Measurements from ENCODE around the gene ETNK2. TPM values are rescaled to one million over a fixed set of nuclear protein-coding genes. Genes with fewer than 3 reads are reported as not detected.

ETNK2 gene
- total RNA-seq, 2 donors from 2014 or later, result 16.7 to 24.4 TPM

DNA sequence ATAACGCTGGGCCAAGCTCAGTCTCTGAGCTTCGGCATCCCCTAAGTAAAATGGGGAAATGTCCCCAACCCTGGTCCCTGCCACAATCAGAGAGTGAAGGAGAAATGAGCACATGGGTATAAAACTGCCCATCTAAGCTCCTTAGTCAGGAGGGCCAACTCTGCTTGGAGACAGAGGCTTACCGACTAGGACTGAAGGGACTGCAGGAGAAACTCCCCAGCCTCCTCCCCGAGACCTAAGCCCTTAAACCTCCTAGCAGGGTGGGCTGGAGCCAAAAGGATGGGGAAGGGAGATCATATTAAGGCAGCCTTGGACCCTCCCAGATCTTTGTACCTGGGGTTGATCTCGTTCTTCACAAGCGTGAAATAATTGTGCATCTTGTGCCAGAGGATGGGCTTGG is 5.5 kb downstream of the ETNK2 start:
- H3K36me3 ChIP-seq (ENCODE audit: control insufficient read depth, insufficient read depth, low read length), result no peaks in the 10 kb centered on the region
- Mint-ChIP-seq H3K36me3 (ENCODE audit: low read depth) (no peaks in the 10 kb centered on the region), H3K4me3 (no peak overlapping the region), H3K9me3 (no peaks in the 10 kb centered on the region), H3K4me1 (peaks cover 18% of the 10 kb centered on the region), H3K27me3 (ENCODE audit: insufficient read depth) (peaks cover 21% of the 10 kb centered on the region), H3K27ac (no peak overlapping the region)
- no peaks in the 10 kb centered on the region for H3K4me1 ChIP-seq (ENCODE audit: control insufficient read depth, insufficient read depth, low read length)
- H3K9ac ChIP-seq (ENCODE audit: extremely low read depth, low read length, poor library complexity, severe bottlenecking), result no peak overlapping the region
- H3K27ac ChIP-seq (ENCODE audit: low read depth, low read length), result no peak overlapping the region
- WGBS, 2 experiments (ENCODE audit: insufficient coverage in 1 of 2, insufficient read length in 1 of 2), result 95 to 96% methylated on average over 4 to 6 of the region's 6 CpGs
- no peak for DNase-seq
- no peaks in the 10 kb centered on the region for H3K9me3 ChIP-seq (ENCODE audit: control insufficient read depth, low read length)
- peaks cover 34% of the 10 kb centered on the region for H3K27me3 ChIP-seq (ENCODE audit: control insufficient read depth, insufficient read depth, low read length, poor library complexity, severe bottlenecking)
- TF ChIP-seq, protein P1, sequence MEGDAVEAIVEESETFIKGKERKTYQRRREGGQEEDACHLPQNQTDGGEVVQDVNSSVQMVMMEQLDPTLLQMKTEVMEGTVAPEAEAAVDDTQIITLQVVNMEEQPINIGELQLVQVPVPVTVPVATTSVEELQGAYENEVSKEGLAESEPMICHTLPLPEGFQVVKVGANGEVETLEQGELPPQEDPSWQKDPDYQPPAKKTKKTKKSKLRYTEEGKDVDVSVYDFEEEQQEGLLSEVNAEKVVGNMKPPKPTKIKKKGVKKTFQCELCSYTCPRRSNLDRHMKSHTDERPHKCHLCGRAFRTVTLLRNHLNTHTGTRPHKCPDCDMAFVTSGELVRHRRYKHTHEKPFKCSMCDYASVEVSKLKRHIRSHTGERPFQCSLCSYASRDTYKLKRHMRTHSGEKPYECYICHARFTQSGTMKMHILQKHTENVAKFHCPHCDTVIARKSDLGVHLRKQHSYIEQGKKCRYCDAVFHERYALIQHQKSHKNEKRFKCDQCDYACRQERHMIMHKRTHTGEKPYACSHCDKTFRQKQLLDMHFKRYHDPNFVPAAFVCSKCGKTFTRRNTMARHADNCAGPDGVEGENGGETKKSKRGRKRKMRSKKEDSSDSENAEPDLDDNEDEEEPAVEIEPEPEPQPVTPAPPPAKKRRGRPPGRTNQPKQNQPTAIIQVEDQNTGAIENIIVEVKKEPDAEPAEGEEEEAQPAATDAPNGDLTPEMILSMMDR (conservative IDR thresholded peaks at IDR 0.05), result no peak
- H3K4me3 ChIP-seq (ENCODE audit: low read length), result no peak overlapping the region

DNA sequence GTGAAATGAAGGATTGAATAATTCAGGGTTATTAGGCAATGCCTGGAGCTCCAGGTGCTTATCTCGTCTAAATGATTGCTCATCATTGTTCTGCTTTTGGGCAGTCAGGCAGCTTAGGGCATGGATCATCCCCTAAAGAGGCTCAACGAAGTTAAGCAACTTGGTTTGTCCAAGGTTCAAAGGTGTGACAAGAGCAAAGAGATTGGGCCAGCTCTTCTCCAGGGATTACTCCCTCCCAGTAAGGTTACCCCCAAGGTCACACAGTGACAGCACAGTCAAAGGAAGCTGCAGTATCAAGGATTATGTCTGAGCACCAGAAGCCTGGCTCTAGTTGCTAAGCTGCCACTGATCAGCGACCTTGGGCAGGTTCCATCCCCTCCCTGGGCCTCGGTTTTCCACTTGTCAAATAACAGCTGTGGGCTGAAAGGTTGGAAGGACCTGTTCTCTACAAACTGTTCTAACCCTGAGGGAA is 6.8 kb downstream of the ETNK2 start:
- DNase-seq, result no peak
- Histone ChIP-seq H3K4me1 (ENCODE audit: control insufficient read depth, insufficient read depth, low read length) (no peaks in the 10 kb centered on the region), H3K9me3 (ENCODE audit: control insufficient read depth, low read length) (no peaks in the 10 kb centered on the region), H3K27ac (ENCODE audit: low read depth, low read length) (no peak overlapping the region), H3K27me3 (ENCODE audit: control insufficient read depth, insufficient read depth, low read length, poor library complexity, severe bottlenecking) (peaks cover 22% of the 10 kb centered on the region), H3K4me3 (ENCODE audit: low read length) (no peak overlapping the region), H3K36me3 (ENCODE audit: control insufficient read depth, insufficient read depth, low read length) (no peaks in the 10 kb centered on the region), H3K9ac (ENCODE audit: extremely low read depth, low read length, poor library complexity, severe bottlenecking) (no peak overlapping the region)
- H3K9me3 Mint-ChIP-seq, result no peaks in the 10 kb centered on the region
- H3K27ac Mint-ChIP-seq, result no peak overlapping the region
- H3K4me1 Mint-ChIP-seq, result peaks cover 16% of the 10 kb centered on the region
- WGBS, 2 experiments (ENCODE audit: insufficient coverage in 1 of 2, insufficient read length in 1 of 2), result 75 to 87% methylated on average over 4 of the region's 4 CpGs
- peaks cover 11% of the 10 kb centered on the region for H3K27me3 Mint-ChIP-seq (ENCODE audit: insufficient read depth)
- no peak overlapping the region for H3K4me3 Mint-ChIP-seq
- TF ChIP-seq, protein P1 (conservative IDR thresholded peaks at IDR 0.05), result no peak
- peaks cover 4% of the 10 kb centered on the region for H3K36me3 Mint-ChIP-seq (ENCODE audit: low read depth)

DNA sequence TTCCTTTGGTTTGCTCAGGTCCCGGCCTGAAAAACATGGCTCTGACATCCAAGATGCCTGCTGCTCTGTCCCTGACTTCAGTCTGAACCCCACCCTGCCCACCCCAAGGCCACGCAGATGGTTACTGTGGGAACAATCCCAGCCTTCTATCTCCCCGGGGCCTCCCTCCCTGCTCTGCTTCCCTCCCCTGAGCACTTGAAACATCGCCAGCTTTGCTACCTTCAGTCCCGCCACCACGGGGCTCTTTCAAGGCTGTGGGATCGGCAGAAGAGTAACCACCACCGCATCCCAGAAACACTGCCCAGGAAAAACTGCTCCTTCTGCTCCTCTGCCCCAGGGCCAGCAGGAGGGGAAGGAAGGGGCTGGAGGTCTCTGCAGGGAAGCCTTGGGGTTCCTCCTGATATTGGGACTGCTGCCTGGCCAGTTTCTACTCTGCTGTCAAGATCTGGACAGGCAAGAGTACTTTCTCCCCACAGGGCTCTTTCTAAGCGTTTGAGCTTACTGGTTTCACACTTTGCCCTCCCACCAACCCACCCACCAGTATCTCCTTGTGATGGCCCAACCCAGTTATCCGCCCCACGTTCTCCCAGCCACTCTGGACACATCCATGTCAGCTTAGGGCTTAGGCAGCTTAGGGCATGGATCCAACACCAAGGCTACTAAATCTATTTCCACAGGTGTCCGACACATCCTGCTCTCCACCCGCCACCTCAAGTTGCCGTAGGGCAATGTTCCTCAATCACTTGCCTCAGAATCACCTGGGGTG is 8.4 kb downstream of the ETNK2 start:
- peaks cover 22% of the 10 kb centered on the region for H3K27me3 ChIP-seq (ENCODE audit: control insufficient read depth, insufficient read depth, low read length, poor library complexity, severe bottlenecking)
- H3K36me3 ChIP-seq (ENCODE audit: control insufficient read depth, insufficient read depth, low read length), result no peaks in the 10 kb centered on the region
- 87 to 93% methylated on average over 10 to 14 of the region's 14 CpGs for WGBS, 2 experiments (ENCODE audit: insufficient coverage in 1 of 2, insufficient read length in 1 of 2)
- H3K4me3 ChIP-seq (ENCODE audit: low read length), result no peak overlapping the region
- Mint-ChIP-seq H3K9me3 (no peaks in the 10 kb centered on the region), H3K27me3 (ENCODE audit: insufficient read depth) (no peaks in the 10 kb centered on the region), H3K27ac (no peak overlapping the region), H3K4me1 (peaks cover 16% of the 10 kb centered on the region), H3K4me3 (no peak overlapping the region), H3K36me3 (ENCODE audit: low read depth) (peaks cover 5% of the 10 kb centered on the region)
- H3K27ac ChIP-seq (ENCODE audit: low read depth, low read length), result no peak overlapping the region
- no peak overlapping the region for H3K9ac ChIP-seq (ENCODE audit: extremely low read depth, low read length, poor library complexity, severe bottlenecking)
- TF ChIP-seq, protein P1 (conservative IDR thresholded peaks at IDR 0.05), result no peak
- H3K9me3 ChIP-seq (ENCODE audit: control insufficient read depth, low read length), result no peaks in the 10 kb centered on the region
- no peaks in the 10 kb centered on the region for H3K4me1 ChIP-seq (ENCODE audit: control insufficient read depth, insufficient read depth, low read length)
- DNase-seq, result no peak
